GM12801 (cell line): ENCODE results near the gene GALNS.

Source experiments
- CTCF ChIP-seq: IDR thresholded peaks from one replicate; pipeline ENCODE4 v1.5.1; 2011; ENCODE audit warnings: control low read depth; ENCODE audit not compliant: insufficient read length; ENCODE audit errors: extremely low read depth

Gene GALNS

GRCh38 chr16:88764913-88765349 lies 91.8 kb downstream of the GALNS start:
- TF ChIP-seq CTCF, result no peak

GRCh38 chr16:88764080-88764479 lies 92.7 kb downstream of the GALNS start:
- no peak for TF ChIP-seq CTCF
